Gastroesophageal sphincter (tissue), 3 donors: ENCODE data around the gene ITIH5.

ENCODE experiments used
- CTCF ChIP-seq, 4 experiments: fragments of 200-600 bp in 2 of 4; fragments of 450-650 bp in 2 of 4; sonication (generic) in 1 of 4; IDR thresholded peaks; one replicate each; pipeline ENCODE4 v1.5.1; 2017 to 2019; ENCODE audit warnings: antibody characterized with exemption in 4 of 4, mild to moderate bottlenecking in 2 of 4, moderate library complexity in 2 of 4
- POLR2AphosphoS5 ChIP-seq: sonication (generic); formaldehyde crosslinking; IDR thresholded peaks from one replicate; pipeline ENCODE4 v1.6.1; 2017; ENCODE audit warnings: antibody characterized with exemption

- TF ChIP-seq POLR2AphosphoS5 (peak; percentile 3), CTCF (IDR thresholded peaks at IDR 0.05) (no peak)
Measured at GRCh38 chr10:7546385-7546967, 120.3 kb downstream of the ITIH5 start.
